Astrocyte of the cerebellum (primary cell): Measurements from ENCODE around the gene STK38.
"Not testable (repeated sequence)": the region's sequence is repeated elsewhere in the genome, so short reads cannot be mapped to it uniquely, and the experiment has no call there.

Source experiments
- DNase-seq: peaks from one replicate; pipeline ENCODE4 v3.0.0-alpha.2; 2011; ENCODE audit warnings: low read depth
- H3K4me3 ChIP-seq: 2 replicates; pipeline ENCODE4 v1.5.1; 2011; ENCODE audit warnings: mild to moderate bottlenecking, low read depth, low read length, moderate library complexity
- CTCF ChIP-seq: IDR thresholded peaks from 2 replicates; pipeline ENCODE4 v1.5.1; 2012; ENCODE audit warnings: low read length, low read depth, moderate library complexity, mild to moderate bottlenecking; ENCODE audit errors: missing control alignments
- in situ Hi-C: cut with HindIII; loops from 2 replicates; pipeline ENCODE4 v1.10.0; 2017; ENCODE audit warnings: low sequenced_read_pairs

STK38 gene

GRCh38 chr6:36590237-36590636 is 43.0 kb upstream of the STK38 start:
- peak; percentile 53 for DNase-seq
- no peak for TF ChIP-seq CTCF
- in situ Hi-C loops = no loop called here
- no peak overlapping the region for H3K4me3 ChIP-seq

- DNase-seq, in situ Hi-C loops, H3K4me3 ChIP-seq: not testable (repeated sequence)
Observed at GRCh38 chr6:36589025-36589400, 41.7 kb upstream of the STK38 start.

- no peak overlapping the region for H3K4me3 ChIP-seq
- in situ Hi-C loops = no loop called here
- no peak for DNase-seq
- no peak for TF ChIP-seq CTCF
Observed at GRCh38 chr6:36586606-36587005, 39.3 kb upstream of the STK38 start.

- TF ChIP-seq CTCF = no peak
- DNase-seq = no peak
- in situ Hi-C loops = no loop called here
- no peak overlapping the region for H3K4me3 ChIP-seq
Observed at GRCh38 chr6:36581716-36582115, 34.4 kb upstream of the STK38 start.

GRCh38 chr6:36580184-36580526 is 32.9 kb upstream of the STK38 start:
- TF ChIP-seq CTCF = no peak
- H3K4me3 ChIP-seq = no peak overlapping the region
- DNase-seq = no peak
- in situ Hi-C loops = no loop called here

GRCh38 chr6:36578431-36578830 is 31.2 kb upstream of the STK38 start:
- H3K4me3 ChIP-seq = no peak overlapping the region
- TF ChIP-seq CTCF = no peak
- no peak for DNase-seq
- in situ Hi-C loops = no loop called here

GRCh38 chr6:36578030-36578429 is 30.8 kb upstream of the STK38 start:
- in situ Hi-C loops = no loop called here
- DNase-seq = no peak
- no peak overlapping the region for H3K4me3 ChIP-seq
- TF ChIP-seq CTCF = no peak
